Caco-2 (cell line): ENCODE measurements around the gene SVIL. TPM values are rescaled to one million over a fixed set of nuclear protein-coding genes. Genes with fewer than 3 reads are reported as not detected.

ENCODE experiments used
- BruUV-seq: library from RNA; stranded (reverse); fragments of 400-500 nt; replicated peaks from 2 replicates; lab custom pipeline; 2021; lab: Mats Ljungman, UMichigan
- CTCF ChIA-PET: fragments of 300-600 bp; sonication (Branson Sonifier 250); formaldehyde crosslinking; loops from one replicate; lab custom pipeline; 2022; ENCODE audit warnings: antibody characterized with exemption; lab: Charles Lee
- POLR2A ChIA-PET: fragments of 300-600 bp; sonication (Branson Sonifier 250); formaldehyde crosslinking; loops from one replicate; lab custom pipeline; 2022; ENCODE audit warnings: antibody characterized with exemption; lab: Charles Lee
- DNase-seq, 2 experiments: peaks; one replicate each; pipeline versions ENCODE4 v3.0.0 to v3.0.0-alpha.2; 2020 to 2022
- H3K27me3 ChIP-seq: replicated peaks from 2 replicates; pipeline ENCODE4 v1.6.0; 2011; ENCODE audit warnings: low read length; ENCODE audit not compliant: control insufficient read depth, insufficient read depth
- H3K36me3 ChIP-seq: 2 replicates; pipeline ENCODE4 v1.5.1; 2011; ENCODE audit warnings: low read length; ENCODE audit not compliant: control insufficient read depth, insufficient read depth
- H3K4me1 ChIP-seq: fragments of 250-450 bp; sonication (Bioruptor Pico); 2 replicates; pipeline ENCODE4 v1.5.1; 2020; ENCODE audit warnings: mild to moderate bottlenecking
- H3K4me3 ChIP-seq: 2 replicates; pipeline ENCODE4 v1.5.1; 2011; ENCODE audit warnings: low read depth, mild to moderate bottlenecking, control low read depth, low read length
- H3K9me3 ChIP-seq: fragments of 250-450 bp; sonication (Bioruptor Pico); 2 replicates; pipeline ENCODE4 v1.5.1; 2020; ENCODE audit warnings: mild to moderate bottlenecking, moderate library complexity
- H3K27ac Mint-ChIP-seq: one replicate; pipeline ENCODE4 v1.8.0; 2022; ENCODE audit warnings: mixed read lengths; ENCODE audit not compliant: unreplicated experiment
- H3K27me3 Mint-ChIP-seq: one replicate; pipeline ENCODE4 v1.8.0; 2022; ENCODE audit warnings: mixed read lengths; ENCODE audit not compliant: insufficient read depth, unreplicated experiment
- H3K36me3 Mint-ChIP-seq: one replicate; pipeline ENCODE4 v1.8.0; 2022; ENCODE audit warnings: mild to moderate bottlenecking, mixed read lengths; ENCODE audit not compliant: insufficient read depth, unreplicated experiment
- H3K4me1 Mint-ChIP-seq: one replicate; pipeline ENCODE4 v1.8.0; 2022; ENCODE audit warnings: low read depth, mixed read lengths; ENCODE audit not compliant: unreplicated experiment
- H3K4me3 Mint-ChIP-seq: one replicate; pipeline ENCODE4 v1.8.0; 2022; ENCODE audit warnings: mild to moderate bottlenecking, moderate library complexity, mixed read lengths; ENCODE audit not compliant: unreplicated experiment
- H3K9me3 Mint-ChIP-seq: one replicate; pipeline ENCODE4 v1.8.0; 2022; ENCODE audit warnings: mixed read lengths; ENCODE audit not compliant: unreplicated experiment
- intact Hi-C: fragments of 100-400 bp; cut with micrococcal nuclease; formaldehyde crosslinking; loops from one replicate; pipeline ENCODE4 v1.10.0; 2022; ENCODE audit not compliant: unreplicated experiment
- total RNA-seq: library from RNA; stranded (reverse); gene quantifications from 2 replicates; pipeline ENCODE4 v1.2.3, GENCODE V29; 2022
- TF ChIP-seq, protein P1 (sequence below), 2 experiments: fragments of 200-600 bp in 1 of 2; IDR thresholded peaks; 1 replicate in 1 of 2; 2 replicates in 1 of 2; pipeline versions ENCODE4 v1.5.1 to v1.8.0; 2011 to 2022; ENCODE audit warnings: antibody characterized with exemption in 1 of 2, control low read depth in 1 of 2, inconsistent platforms in 1 of 2, low read depth in 1 of 2, low read length in 1 of 2, mild to moderate bottlenecking in 1 of 2, moderate library complexity in 1 of 2; ENCODE audit not compliant: insufficient read depth in 1 of 2, severe bottlenecking in 1 of 2, unreplicated experiment in 1 of 2

SVIL gene
- total RNA-seq, 1 experiment from 2014 or later = 54.4 TPM

DNA sequence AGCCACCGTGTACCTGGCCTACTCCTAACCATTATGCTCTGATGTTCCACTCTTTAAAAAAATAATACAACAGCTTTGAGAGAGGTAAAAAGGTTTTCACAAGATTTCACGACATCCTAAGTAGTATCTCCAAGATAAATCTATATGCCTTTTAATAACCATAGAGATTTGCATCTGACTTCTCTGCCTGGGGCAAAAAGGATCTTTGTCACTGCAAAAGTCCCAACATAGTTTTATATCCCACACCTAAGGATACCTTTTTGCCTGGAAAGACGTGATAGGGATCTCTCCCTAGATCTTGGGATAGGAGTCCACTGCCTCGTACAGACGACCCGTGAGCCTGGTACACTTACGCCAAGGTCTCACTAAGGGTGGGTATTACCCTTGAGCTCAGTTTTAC is 31.4 kb upstream of the SVIL start:
- Mint-ChIP-seq H3K4me1 (peaks cover 21% of the 10 kb centered on the region), H3K27me3 (no peaks in the 10 kb centered on the region), H3K9me3 (no peaks in the 10 kb centered on the region), H3K36me3 (peaks cover 32% of the 10 kb centered on the region), H3K4me3 (no peak overlapping the region), H3K27ac (no peak overlapping the region)
- H3K27me3 ChIP-seq = no peaks in the 10 kb centered on the region
- no peak for DNase-seq
- ChIA-PET CTCF (no interaction called here), POLR2A (no interaction called here)
- intact Hi-C loops = no loop called here
- no peaks in the 10 kb centered on the region for H3K4me1 ChIP-seq
- H3K36me3 ChIP-seq = no peaks in the 10 kb centered on the region
- BruUV-seq = no TSS peak
- no peak overlapping the region for H3K4me3 ChIP-seq
- TF ChIP-seq, protein P1, sequence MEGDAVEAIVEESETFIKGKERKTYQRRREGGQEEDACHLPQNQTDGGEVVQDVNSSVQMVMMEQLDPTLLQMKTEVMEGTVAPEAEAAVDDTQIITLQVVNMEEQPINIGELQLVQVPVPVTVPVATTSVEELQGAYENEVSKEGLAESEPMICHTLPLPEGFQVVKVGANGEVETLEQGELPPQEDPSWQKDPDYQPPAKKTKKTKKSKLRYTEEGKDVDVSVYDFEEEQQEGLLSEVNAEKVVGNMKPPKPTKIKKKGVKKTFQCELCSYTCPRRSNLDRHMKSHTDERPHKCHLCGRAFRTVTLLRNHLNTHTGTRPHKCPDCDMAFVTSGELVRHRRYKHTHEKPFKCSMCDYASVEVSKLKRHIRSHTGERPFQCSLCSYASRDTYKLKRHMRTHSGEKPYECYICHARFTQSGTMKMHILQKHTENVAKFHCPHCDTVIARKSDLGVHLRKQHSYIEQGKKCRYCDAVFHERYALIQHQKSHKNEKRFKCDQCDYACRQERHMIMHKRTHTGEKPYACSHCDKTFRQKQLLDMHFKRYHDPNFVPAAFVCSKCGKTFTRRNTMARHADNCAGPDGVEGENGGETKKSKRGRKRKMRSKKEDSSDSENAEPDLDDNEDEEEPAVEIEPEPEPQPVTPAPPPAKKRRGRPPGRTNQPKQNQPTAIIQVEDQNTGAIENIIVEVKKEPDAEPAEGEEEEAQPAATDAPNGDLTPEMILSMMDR (IDR thresholded peaks at IDR 0.05; ENCODE audit: insufficient read depth in 1 of 2, low read depth in 1 of 2, low read length in 1 of 2, severe bottlenecking in 1 of 2, unreplicated experiment in 1 of 2) = no peak
- H3K9me3 ChIP-seq = no peaks in the 10 kb centered on the region

DNA sequence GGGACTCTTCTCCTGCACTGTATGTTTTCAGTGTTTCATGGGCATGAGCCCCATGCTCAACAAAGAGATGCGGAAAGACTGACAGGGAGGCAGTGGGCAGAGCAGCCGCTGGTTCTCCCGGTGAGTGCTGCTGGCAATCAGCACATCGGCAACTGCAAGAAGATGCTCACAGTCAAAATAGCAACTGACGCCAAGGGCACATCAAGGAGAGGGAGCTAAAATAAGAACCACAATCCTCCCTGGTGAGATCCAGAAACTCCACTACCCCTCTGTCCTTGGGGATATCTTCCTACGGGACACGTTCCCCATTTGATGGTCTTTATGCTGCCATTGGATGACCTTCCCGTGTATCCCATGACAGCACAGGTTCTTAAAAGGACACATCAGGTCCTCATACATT is 28.9 kb upstream of the SVIL start:
- ChIA-PET CTCF (no interaction called here), POLR2A (no interaction called here)
- BruUV-seq = no TSS peak
- Histone ChIP-seq H3K4me1 (0 out of 2 replicates have a peak, but pooled peaks cover 6% of the 10 kb centered on the region), H3K9me3 (no peaks in the 10 kb centered on the region), H3K27me3 (no peaks in the 10 kb centered on the region), H3K36me3 (no peaks in the 10 kb centered on the region), H3K4me3 (no peak overlapping the region)
- Mint-ChIP-seq H3K9me3 (no peaks in the 10 kb centered on the region), H3K27me3 (no peaks in the 10 kb centered on the region), H3K4me1 (peaks cover 28% of the 10 kb centered on the region), H3K36me3 (peaks cover 24% of the 10 kb centered on the region), H3K27ac (no peak overlapping the region), H3K4me3 (no peak overlapping the region)
- TF ChIP-seq, protein P1 (IDR thresholded peaks at IDR 0.05; ENCODE audit: insufficient read depth in 1 of 2, low read depth in 1 of 2, low read length in 1 of 2, severe bottlenecking in 1 of 2, unreplicated experiment in 1 of 2) = no peak
- intact Hi-C loops = no loop called here
- DNase-seq = no peak

DNA sequence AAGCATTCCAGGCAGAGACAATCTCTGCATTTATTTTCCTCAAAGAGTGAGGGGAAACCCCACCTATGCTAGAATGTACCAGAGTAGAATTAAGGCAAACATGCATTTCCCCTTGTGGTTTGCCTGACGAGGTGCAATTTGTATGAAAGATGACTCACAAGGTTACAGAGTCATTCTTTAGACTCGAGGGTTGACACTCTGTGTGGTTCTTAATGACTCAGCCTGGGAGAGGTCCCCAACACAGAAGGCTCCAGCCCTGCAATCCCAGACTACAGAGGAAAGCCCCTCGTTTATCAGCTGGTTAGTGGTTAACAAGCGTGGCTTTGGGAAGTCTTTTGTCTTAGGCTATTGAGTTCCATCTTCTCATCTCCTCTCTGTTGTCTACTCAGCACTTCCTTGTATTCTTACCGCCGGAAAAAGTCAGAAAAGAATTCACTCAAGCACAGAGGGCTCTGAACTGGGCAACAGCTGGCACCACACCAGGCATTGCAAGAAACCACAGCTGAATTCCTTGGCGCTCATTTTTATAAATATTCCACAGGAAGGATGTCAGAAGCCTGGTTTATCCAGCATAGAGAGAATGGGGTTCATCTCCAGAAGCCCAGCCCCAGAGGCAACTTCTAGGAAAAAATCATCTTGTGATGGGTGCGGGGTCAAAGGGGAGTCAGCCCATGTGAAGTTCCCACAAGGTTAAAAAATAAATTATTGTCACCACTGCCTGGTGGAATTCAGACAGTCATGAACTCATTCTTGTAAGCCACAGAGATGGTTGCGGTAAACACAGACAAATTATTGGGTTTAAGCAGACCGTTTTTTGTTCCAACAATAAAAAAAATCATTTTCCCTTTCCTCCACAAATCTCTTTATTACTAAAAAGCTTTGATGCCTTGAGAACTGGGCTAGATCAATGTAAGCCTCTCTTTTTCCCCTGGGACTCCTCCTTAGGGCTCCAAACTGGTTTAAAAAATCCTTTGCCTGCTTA is 24.5 kb upstream of the SVIL start:
- Histone ChIP-seq H3K36me3 (peaks cover 6% of the 10 kb centered on the region), H3K27me3 (no peaks in the 10 kb centered on the region), H3K4me3 (no peak overlapping the region), H3K9me3 (peaks cover 21% of the 10 kb centered on the region), H3K4me1 (0 out of 2 replicates have a peak, but pooled peaks cover 6% of the 10 kb centered on the region)
- Mint-ChIP-seq H3K27me3 (no peaks in the 10 kb centered on the region), H3K4me3 (peak overlapping the region; percentile 40), H3K4me1 (peaks cover 26% of the 10 kb centered on the region), H3K36me3 (peaks cover 62% of the 10 kb centered on the region), H3K9me3 (peaks cover 35% of the 10 kb centered on the region), H3K27ac (peak overlapping the region; percentile 70)
- ChIA-PET CTCF (no interaction called here), POLR2A (no interaction called here)
- intact Hi-C loops = loop anchor here (1.0 kb wide), 1 partner anchor 11 kb away; no protein-coding TSS in a partner anchor
- no TSS peak for BruUV-seq
- DNase-seq = peak; percentile 41 to 70
- TF ChIP-seq, protein P1 (IDR thresholded peaks at IDR 0.05; ENCODE audit: insufficient read depth in 1 of 2, low read depth in 1 of 2, low read length in 1 of 2, severe bottlenecking in 1 of 2, unreplicated experiment in 1 of 2) = peak in 1 of 2 experiments; percentile 36
